Caco-2 (cell line): Measurements from ENCODE around the gene ITGA11. TPM values are rescaled to one million over a fixed set of nuclear protein-coding genes. Genes with fewer than 3 reads are reported as not detected.

Source experiments
- BruUV-seq: library from RNA; stranded (reverse); fragments of 400-500 nt; replicated peaks from 2 replicates; lab custom pipeline; 2021; lab: Mats Ljungman, UMichigan
- CTCF ChIA-PET: fragments of 300-600 bp; sonication (Branson Sonifier 250); formaldehyde crosslinking; loops from one replicate; lab custom pipeline; 2022; ENCODE audit warnings: antibody characterized with exemption; lab: Charles Lee
- POLR2A ChIA-PET: fragments of 300-600 bp; sonication (Branson Sonifier 250); formaldehyde crosslinking; loops from one replicate; lab custom pipeline; 2022; ENCODE audit warnings: antibody characterized with exemption; lab: Charles Lee
- DNase-seq, 2 experiments: peaks; one replicate each; pipeline versions ENCODE4 v3.0.0 to v3.0.0-alpha.2; 2020 to 2022
- H3K27me3 ChIP-seq: replicated peaks from 2 replicates; pipeline ENCODE4 v1.6.0; 2011; ENCODE audit warnings: low read length; ENCODE audit not compliant: control insufficient read depth, insufficient read depth
- H3K36me3 ChIP-seq: 2 replicates; pipeline ENCODE4 v1.5.1; 2011; ENCODE audit warnings: low read length; ENCODE audit not compliant: control insufficient read depth, insufficient read depth
- H3K4me1 ChIP-seq: fragments of 250-450 bp; sonication (Bioruptor Pico); 2 replicates; pipeline ENCODE4 v1.5.1; 2020; ENCODE audit warnings: mild to moderate bottlenecking
- H3K4me3 ChIP-seq: 2 replicates; pipeline ENCODE4 v1.5.1; 2011; ENCODE audit warnings: low read depth, mild to moderate bottlenecking, control low read depth, low read length
- H3K9me3 ChIP-seq: fragments of 250-450 bp; sonication (Bioruptor Pico); 2 replicates; pipeline ENCODE4 v1.5.1; 2020; ENCODE audit warnings: mild to moderate bottlenecking, moderate library complexity
- H3K27ac Mint-ChIP-seq: one replicate; pipeline ENCODE4 v1.8.0; 2022; ENCODE audit warnings: mixed read lengths; ENCODE audit not compliant: unreplicated experiment
- H3K27me3 Mint-ChIP-seq: one replicate; pipeline ENCODE4 v1.8.0; 2022; ENCODE audit warnings: mixed read lengths; ENCODE audit not compliant: insufficient read depth, unreplicated experiment
- H3K36me3 Mint-ChIP-seq: one replicate; pipeline ENCODE4 v1.8.0; 2022; ENCODE audit warnings: mild to moderate bottlenecking, mixed read lengths; ENCODE audit not compliant: insufficient read depth, unreplicated experiment
- H3K4me1 Mint-ChIP-seq: one replicate; pipeline ENCODE4 v1.8.0; 2022; ENCODE audit warnings: low read depth, mixed read lengths; ENCODE audit not compliant: unreplicated experiment
- H3K4me3 Mint-ChIP-seq: one replicate; pipeline ENCODE4 v1.8.0; 2022; ENCODE audit warnings: mild to moderate bottlenecking, moderate library complexity, mixed read lengths; ENCODE audit not compliant: unreplicated experiment
- H3K9me3 Mint-ChIP-seq: one replicate; pipeline ENCODE4 v1.8.0; 2022; ENCODE audit warnings: mixed read lengths; ENCODE audit not compliant: unreplicated experiment
- CTCF ChIP-seq, 2 experiments: fragments of 200-600 bp in 1 of 2; IDR thresholded peaks; 1 replicate in 1 of 2; 2 replicates in 1 of 2; pipeline versions ENCODE4 v1.5.1 to v1.8.0; 2011 to 2022; ENCODE audit warnings: antibody characterized with exemption in 1 of 2, control low read depth in 1 of 2, inconsistent platforms in 1 of 2, low read depth in 1 of 2, low read length in 1 of 2, mild to moderate bottlenecking in 1 of 2, moderate library complexity in 1 of 2; ENCODE audit not compliant: insufficient read depth in 1 of 2, severe bottlenecking in 1 of 2, unreplicated experiment in 1 of 2
- intact Hi-C: fragments of 100-400 bp; cut with micrococcal nuclease; formaldehyde crosslinking; loops from one replicate; pipeline ENCODE4 v1.10.0; 2022; ENCODE audit not compliant: unreplicated experiment
- total RNA-seq: library from RNA; stranded (reverse); gene quantifications from 2 replicates; pipeline ENCODE4 v1.2.3, GENCODE V29; 2022

ITGA11 gene
- total RNA-seq, 1 experiment from 2014 or later: 0.18 TPM

- no peaks in the 10 kb centered on the region for H3K9me3 Mint-ChIP-seq
- H3K27me3 Mint-ChIP-seq: no peaks in the 10 kb centered on the region
- H3K27ac Mint-ChIP-seq: no peak overlapping the region
- H3K27me3 ChIP-seq: no peaks in the 10 kb centered on the region
- CTCF ChIA-PET: interaction anchor here (0.6 kb wide), 1 partner anchor 367 kb away, joined by 3 read pairs; no protein-coding TSS in a partner anchor
- intact Hi-C loops: no loop called here
- H3K4me1 Mint-ChIP-seq: no peaks in the 10 kb centered on the region
- no peaks in the 10 kb centered on the region for H3K36me3 Mint-ChIP-seq
- no peak overlapping the region for H3K4me3 Mint-ChIP-seq
- no peak overlapping the region for H3K4me3 ChIP-seq
- TF ChIP-seq CTCF (IDR thresholded peaks at IDR 0.05; ENCODE audit: insufficient read depth in 1 of 2, low read depth in 1 of 2, low read length in 1 of 2, severe bottlenecking in 1 of 2, unreplicated experiment in 1 of 2): no peak
- H3K36me3 ChIP-seq: no peaks in the 10 kb centered on the region
- no peaks in the 10 kb centered on the region for H3K9me3 ChIP-seq
- BruUV-seq: no TSS peak
- no peak for DNase-seq
- POLR2A ChIA-PET: no interaction called here
- H3K4me1 ChIP-seq: no peaks in the 10 kb centered on the region
Observed at GRCh38 chr15:68466876-68467275, 34.9 kb upstream of the ITGA11 start.

- no TSS peak for BruUV-seq
- H3K27me3 ChIP-seq: no peaks in the 10 kb centered on the region
- Mint-ChIP-seq H3K36me3 (no peaks in the 10 kb centered on the region), H3K4me1 (no peaks in the 10 kb centered on the region), H3K27me3 (no peaks in the 10 kb centered on the region), H3K27ac (no peak overlapping the region), H3K9me3 (no peaks in the 10 kb centered on the region), H3K4me3 (no peak overlapping the region)
- intact Hi-C loops: no loop called here
- H3K4me1 ChIP-seq: no peaks in the 10 kb centered on the region
- no peak for DNase-seq
- H3K36me3 ChIP-seq: no peaks in the 10 kb centered on the region
- TF ChIP-seq CTCF (IDR thresholded peaks at IDR 0.05; ENCODE audit: insufficient read depth in 1 of 2, low read depth in 1 of 2, low read length in 1 of 2, severe bottlenecking in 1 of 2, unreplicated experiment in 1 of 2): no peak
- no peak overlapping the region for H3K4me3 ChIP-seq
- no peaks in the 10 kb centered on the region for H3K9me3 ChIP-seq
- ChIA-PET CTCF (interaction anchor here (0.6 kb wide), 1 partner anchor 366 kb away, joined by 3 read pairs; no protein-coding TSS in a partner anchor), POLR2A (no interaction called here)
Observed at GRCh38 chr15:68465861-68466560, 34.0 kb upstream of the ITGA11 start.

- H3K4me1 ChIP-seq: no peaks in the 10 kb centered on the region
- Mint-ChIP-seq H3K36me3 (no peaks in the 10 kb centered on the region), H3K27me3 (peaks cover 2% of the 10 kb centered on the region), H3K9me3 (no peaks in the 10 kb centered on the region), H3K4me1 (no peaks in the 10 kb centered on the region), H3K27ac (no peak overlapping the region), H3K4me3 (no peak overlapping the region)
- no peaks in the 10 kb centered on the region for H3K27me3 ChIP-seq
- intact Hi-C loops: no loop called here
- no peak for DNase-seq
- CTCF ChIA-PET: no interaction called here
- BruUV-seq: no TSS peak
- TF ChIP-seq CTCF (IDR thresholded peaks at IDR 0.05; ENCODE audit: insufficient read depth in 1 of 2, low read depth in 1 of 2, low read length in 1 of 2, severe bottlenecking in 1 of 2, unreplicated experiment in 1 of 2): no peak
- POLR2A ChIA-PET: no interaction called here
- H3K36me3 ChIP-seq: no peaks in the 10 kb centered on the region
- no peak overlapping the region for H3K4me3 ChIP-seq
- peaks cover 4% of the 10 kb centered on the region for H3K9me3 ChIP-seq
Observed at GRCh38 chr15:68464448-68465090, 32.6 kb upstream of the ITGA11 start.
